ENCODE results near the gene COL26A1.

GRCh38 chr7:101563198-101563901 lies 200.7 kb downstream of the COL26A1 start:
- TF ChIP-seq CTCF (conservative IDR thresholded peaks at IDR 0.05; ENCODE audit: low read length) (no peak), EZH2phosphoT487 (IDR thresholded peaks at IDR 0.05; ENCODE audit: borderline replicate concordance, low read depth, low read length) (no peak)

Data from OCI-LY7 (cell line).